ENCODE measurements around the gene GDAP2. TPM values are rescaled to one million over a fixed set of nuclear protein-coding genes. Genes with fewer than 3 reads are reported as not detected.

GDAP2 gene
- total RNA-seq: 10 to 100 TPM in 3 of 4 donors, 1 to 10 TPM in 1; 9.1 to 25.0 (median 16.2) TPM

- no peaks in the 10 kb centered on the region for H3K9me3 ChIP-seq
- H3K4me3 ChIP-seq: peak within 1 kb of the TSS; percentile 77 to 98 (median 92)
- DNase-seq: peak; percentile 87
- TF ChIP-seq POLR2A (IDR thresholded peaks at IDR 0.05) (peak in 3 of 4 donors; percentile 42 to 64 (median 59)), CTCF (IDR thresholded peaks at IDR 0.05) (no peak)
- peak within 1 kb of the TSS; percentile 83 to 95 (median 92) for H3K27ac ChIP-seq
- peaks cover 21 to 54% (median 24%) of the 10 kb centered on the region in 3 donors for H3K4me1 ChIP-seq
- peaks cover 0 to 11% (median 0%) of the 10 kb centered on the region in 3 donors for H3K36me3 ChIP-seq
- 0 to 2% methylated on average over 11 to 19 of the region's 64 CpGs for WGBS, 2 donors
- no peaks in the 10 kb centered on the region for H3K27me3 ChIP-seq
- intact Hi-C loops (cut with DNase I): no loop called here
These were observed at the start of gene GDAP2, which contains the start of gene WDR3 for GRCh38 chr1:117929343-117930172. TSS of gene GDAP2 (minus strand) at chr1:117929621. CDS start at chr1:117920357, 9,264 bp downstream. TSS of gene WDR3 (plus strand) at chr1:117929739. CDS start at chr1:117933320, 3,581 bp downstream.

- H3K36me3 ChIP-seq: peaks cover 0 to 10% (median 0%) of the 10 kb centered on the region in 3 donors
- intact Hi-C loops (cut with DNase I): no loop called here
- no peaks in the 10 kb centered on the region for H3K4me1 ChIP-seq
- TF ChIP-seq POLR2A (IDR thresholded peaks at IDR 0.05) (no peak), CTCF (IDR thresholded peaks at IDR 0.05) (no peak)
- WGBS, 2 donors: 53 to 61% methylated on average over 2 to 3 of the region's 3 CpGs
- H3K4me3 ChIP-seq: no peak overlapping the region
- no peak overlapping the region for H3K27ac ChIP-seq
- no peak for DNase-seq
- no peaks in the 10 kb centered on the region for H3K9me3 ChIP-seq
- H3K27me3 ChIP-seq: peaks cover 0 to 5% (median 0%) of the 10 kb centered on the region in 4 donors
These were observed 47.0 kb upstream of the GDAP2 start for GRCh38 chr1:117976381-117976780.

GRCh38 chr1:117971777-117972176 is 42.4 kb upstream of the GDAP2 start:
- DNase-seq: no peak
- no peak overlapping the region for H3K4me3 ChIP-seq
- intact Hi-C loops (cut with DNase I): no loop called here

GRCh38 chr1:117970252-117970651 is 40.8 kb upstream of the GDAP2 start:
- no peak for TF ChIP-seq CTCF (IDR thresholded peaks at IDR 0.05)
- no peak for TF ChIP-seq POLR2A (IDR thresholded peaks at IDR 0.05)
- peaks cover 0 to 25% (median 0%) of the 10 kb centered on the region in 3 donors for H3K4me1 ChIP-seq
- no peak for DNase-seq
- intact Hi-C loops (cut with DNase I): no loop called here
- H3K27ac ChIP-seq: no peak overlapping the region
- H3K4me3 ChIP-seq: no peak overlapping the region
- peaks cover 0 to 5% (median 0%) of the 10 kb centered on the region in 4 donors for H3K27me3 ChIP-seq
- WGBS, 2 donors: 51 to 69% methylated on average over 9 of the region's 9 CpGs
- peaks cover 0 to 5% (median 0%) of the 10 kb centered on the region in 3 donors for H3K36me3 ChIP-seq
- no peaks in the 10 kb centered on the region for H3K9me3 ChIP-seq

More at GRCh38 chr1:117971777-117972176, 42.4 kb upstream of the GDAP2 start:
- no peak overlapping the region for H3K27ac ChIP-seq
- H3K9me3 ChIP-seq: no peaks in the 10 kb centered on the region
- no peak for TF ChIP-seq POLR2A (IDR thresholded peaks at IDR 0.05)
- no peak for TF ChIP-seq CTCF (IDR thresholded peaks at IDR 0.05)
- peaks cover 0 to 25% (median 0%) of the 10 kb centered on the region in 3 donors for H3K4me1 ChIP-seq
- peaks cover 0 to 5% (median 0%) of the 10 kb centered on the region in 4 donors for H3K27me3 ChIP-seq
- H3K36me3 ChIP-seq: peaks cover 0 to 5% (median 0%) of the 10 kb centered on the region in 3 donors

- peaks cover 0 to 14% (median 0%) of the 10 kb centered on the region in 3 donors for H3K36me3 ChIP-seq
- H3K27ac ChIP-seq: no peak overlapping the region
- no peak for DNase-seq
- intact Hi-C loops (cut with DNase I): no loop called here
- H3K4me3 ChIP-seq: no peak overlapping the region
- H3K9me3 ChIP-seq: no peaks in the 10 kb centered on the region
- TF ChIP-seq POLR2A (IDR thresholded peaks at IDR 0.05): no peak
- TF ChIP-seq CTCF (IDR thresholded peaks at IDR 0.05): no peak
- peaks cover 0 to 5% (median 0%) of the 10 kb centered on the region in 4 donors for H3K27me3 ChIP-seq
- H3K4me1 ChIP-seq: peaks cover 0 to 25% (median 0%) of the 10 kb centered on the region in 3 donors
- WGBS, 2 donors: 0% methylated on average over 1 of the region's 1 CpG
These were observed 38.5 kb upstream of the GDAP2 start for GRCh38 chr1:117967881-117968280.
